ENCODE data around the gene LRRN2.

LRRN2 gene

GRCh38 chr1:204705888-204706837 lies 20.6 kb upstream of the LRRN2 start:
- no peak for TF ChIP-seq CTCF (IDR thresholded peaks at IDR 0.05; ENCODE audit: low read depth, low read length)
- H3K4me3 ChIP-seq (ENCODE audit: low read depth, low read length), result no peak overlapping the region

GRCh38 chr1:204705493-204705811 lies 19.9 kb upstream of the LRRN2 start:
- no peak for TF ChIP-seq CTCF (IDR thresholded peaks at IDR 0.05; ENCODE audit: low read depth, low read length)

GRCh38 chr1:204704794-204705492 lies 19.4 kb upstream of the LRRN2 start:
- no peak for TF ChIP-seq CTCF (IDR thresholded peaks at IDR 0.05; ENCODE audit: low read depth, low read length)
- no peak overlapping the region for H3K4me3 ChIP-seq (ENCODE audit: low read depth, low read length)

More at GRCh38 chr1:204705493-204705811, 19.9 kb upstream of the LRRN2 start:
- H3K4me3 ChIP-seq (ENCODE audit: low read depth, low read length), result no peak overlapping the region

GRCh38 chr1:204703826-204704612 lies 18.5 kb upstream of the LRRN2 start:
- H3K4me3 ChIP-seq (ENCODE audit: low read depth, low read length), result no peak overlapping the region
- no peak for TF ChIP-seq CTCF (IDR thresholded peaks at IDR 0.05; ENCODE audit: low read depth, low read length)

GRCh38 chr1:204703268-204703664 lies 17.7 kb upstream of the LRRN2 start:
- no peak for TF ChIP-seq CTCF (IDR thresholded peaks at IDR 0.05; ENCODE audit: low read depth, low read length)
- no peak overlapping the region for H3K4me3 ChIP-seq (ENCODE audit: low read depth, low read length)

- TF ChIP-seq CTCF (IDR thresholded peaks at IDR 0.05; ENCODE audit: low read depth, low read length), result no peak
- no peak overlapping the region for H3K4me3 ChIP-seq (ENCODE audit: low read depth, low read length)
Observed at GRCh38 chr1:204702552-204703267, 17.2 kb upstream of the LRRN2 start.

All from WI38 (cell line).